Psoas muscle (tissue), 8 donors: ENCODE results near the gene CPNE2. TPM values are rescaled to one million over a fixed set of nuclear protein-coding genes. Genes with fewer than 3 reads are reported as not detected.

ENCODE experiments used
- ATAC-seq, 4 donors: fragments of 200-7000 bp; cut with Tn5 transposase; one replicate each; pipeline ENCODE4 v1.9.1; 2020; ENCODE audit warnings: moderate library complexity in 3 of 4, mild to moderate bottlenecking in 2 of 4
- DNase-seq, 2 donors: peaks; one replicate each; pipeline ENCODE4 v3.0.0-alpha.2; 2020
- H3K27ac ChIP-seq: fragments of 200-600 bp; one replicate; pipeline ENCODE4 v1.8.0; 2022
- H3K27me3 ChIP-seq, 3 donors: fragments of 200-600 bp in 1 of 3; one replicate each; pipeline versions ENCODE4 v1.6.1 to v1.8.0; 2013 to 2022; ENCODE audit warnings: low read length in 2 of 3, mild to moderate bottlenecking in 2 of 3, moderate library complexity in 1 of 3; ENCODE audit not compliant: insufficient read depth in 3 of 3
- H3K36me3 ChIP-seq, 2 donors: fragments of 200-600 bp in 1 of 2; one replicate each; pipeline versions ENCODE4 v1.6.1 to v1.8.0; 2013 to 2022; ENCODE audit warnings: low read depth in 1 of 2, mild to moderate bottlenecking in 1 of 2, moderate library complexity in 1 of 2; ENCODE audit not compliant: insufficient read depth in 1 of 2
- H3K4me1 ChIP-seq: fragments of 200-600 bp; one replicate; pipeline ENCODE4 v1.8.0; 2022
- H3K4me3 ChIP-seq: fragments of 200-600 bp; one replicate; pipeline ENCODE4 v1.8.0; 2022; ENCODE audit warnings: mild to moderate bottlenecking
- H3K9me3 ChIP-seq: fragments of 200-600 bp; one replicate; pipeline ENCODE4 v1.8.0; 2022
- CTCF ChIP-seq: fragments of 200-600 bp; IDR thresholded peaks from one replicate; pipeline ENCODE4 v1.8.0; 2022; ENCODE audit warnings: antibody characterized with exemption
- WGBS, 3 donors: extraction: QIAGEN DNeasy Blood & Tissue Kit; methylation state at CpG; one replicate each; pipeline versions ENCODE4 v1.1.6 to v1.1.7; 2013; 5-methylcytosine and 5-hydroxymethylcytosine counted together
- intact Hi-C, 2 donors: fragments of 100-400 bp; cut with DNase I; formaldehyde crosslinking; loops; one replicate each; pipeline versions ENCODE4 v1.11.0 to v1.14.2; 2022
- polyA plus RNA-seq, 3 donors: library from polyadenylated mRNA; stranded (reverse); fragments of 200-250 nt; gene quantifications; one replicate each; pipeline ENCODE4 v1.2.3, GENCODE V29; 2013
- total RNA-seq, 4 donors: library from RNA; stranded (reverse); fragmentation: NEBNext Ultra II Directional in 2 of 4; extraction: Animal tissue kit (Norgen Biotek cat#: 25700) in 2 of 4; gene quantifications; one replicate each; pipeline versions ENCODE4 v1.2.1 to v1.2.4, GENCODE V29; 2021 to 2023
- donor health status: healthy with polysubstance abuse.
- donor health status: DM: no; HTN: no; CAD: no; lungs with moderate emphysema.
- donor health status: Bipolar disorder and iron deficiency.
- donor health status: healthy.
- donor health status: DM: yes; HTN: yes; CAD: no.
- donor health status: DM: no; HTN: no; CAD: no.
- donor health status: DM: no; HTN: no; CAD: no.
- donor health status: DM: yes; HTN: yes; CAD: no.

Gene CPNE2
- total and polyA plus RNA-seq, 7 donors: 8.1 to 16.9 (median 12.4) TPM

- TF ChIP-seq CTCF: no peak
- no peaks in the 10 kb centered on the region for H3K36me3 ChIP-seq
Observed at GRCh38 chr16:57054771-57055170, 37.6 kb upstream of the CPNE2 start.

GRCh38 chr16:57055671-57056070, 36.7 kb upstream of the CPNE2 start:
- no peaks in the 10 kb centered on the region for H3K27me3 ChIP-seq

More at GRCh38 chr16:57054771-57055170, 37.6 kb upstream of the CPNE2 start:
- Histone ChIP-seq H3K4me1 (no peaks in the 10 kb centered on the region), H3K4me3 (no peak overlapping the region), H3K9me3 (no peaks in the 10 kb centered on the region), H3K27ac (no peak overlapping the region), H3K27me3 (no peaks in the 10 kb centered on the region)
- intact Hi-C loops: no loop called here
- 70 to 76% (median 73%) methylated on average over 7 of the region's 7 CpGs for WGBS, 3 donors
- no peak for ATAC-seq
- DNase-seq: no peak

GRCh38 chr16:57058291-57058861, 34.0 kb upstream of the CPNE2 start:
- intact Hi-C loops: no loop called here
- Histone ChIP-seq H3K4me3 (no peak overlapping the region), H3K27ac (no peak overlapping the region), H3K27me3 (no peaks in the 10 kb centered on the region), H3K4me1 (peaks cover 23% of the 10 kb centered on the region), H3K36me3 (no peaks in the 10 kb centered on the region), H3K9me3 (no peaks in the 10 kb centered on the region)
- DNase-seq: no peak
- no peak for TF ChIP-seq CTCF
- WGBS, 3 donors: 77 to 85% (median 81%) methylated on average over 9 of the region's 9 CpGs
- ATAC-seq: no peak

More at GRCh38 chr16:57055671-57056070, 36.7 kb upstream of the CPNE2 start:
- DNase-seq (no peak), ATAC-seq (no peak)
- no peak for TF ChIP-seq CTCF
- Histone ChIP-seq H3K4me3 (no peak overlapping the region), H3K36me3 (no peaks in the 10 kb centered on the region), H3K4me1 (peaks cover 3% of the 10 kb centered on the region), H3K27ac (no peak overlapping the region), H3K9me3 (no peaks in the 10 kb centered on the region)
- intact Hi-C loops: no loop called here
- 76 to 84% (median 81%) methylated on average over 6 of the region's 6 CpGs for WGBS, 3 donors

GRCh38 chr16:57060323-57061083, 31.9 kb upstream of the CPNE2 start:
- DNase-seq (no peak), ATAC-seq (peak; percentile 24 to 45 (median 32))
- H3K27me3 ChIP-seq: no peaks in the 10 kb centered on the region
- TF ChIP-seq CTCF: no peak
- no peak overlapping the region for H3K4me3 ChIP-seq
- H3K36me3 ChIP-seq: no peaks in the 10 kb centered on the region
- H3K27ac ChIP-seq: peak overlapping the region; percentile 74
- intact Hi-C loops: loop anchor here in 1 of 2 donors (2.0 kb wide), 1 partner anchor 20 kb away; no protein-coding TSS in a partner anchor
- WGBS, 3 donors: 65 to 72% (median 66%) methylated on average over 9 of the region's 9 CpGs
- H3K4me1 ChIP-seq: peaks cover 23% of the 10 kb centered on the region
- H3K9me3 ChIP-seq: no peaks in the 10 kb centered on the region
